Spinal cord (tissue), 10 donors: ENCODE data around the gene COL28A1. TPM values are rescaled to one million over a fixed set of nuclear protein-coding genes. Genes with fewer than 3 reads are reported as not detected.

Source experiments
- DNase-seq, 6 donors: peaks; one replicate each; pipeline versions ENCODE4 v3.0.0 to v3.0.0-alpha.2; 2013 to 2015; ENCODE audit warnings: low spot score in 6 of 6, low read depth in 4 of 6
- H3K27ac ChIP-seq: one replicate; pipeline ENCODE4 v1.5.1; 2013; ENCODE audit warnings: low read depth, low read length, control low read depth
- H3K27me3 ChIP-seq: one replicate; pipeline ENCODE4 v1.6.1; 2013; ENCODE audit warnings: low read length; ENCODE audit not compliant: control insufficient read depth, insufficient read depth
- H3K36me3 ChIP-seq: one replicate; pipeline ENCODE4 v1.6.1; 2013; ENCODE audit warnings: low read length; ENCODE audit not compliant: control insufficient read depth, insufficient read depth
- H3K4me1 ChIP-seq: one replicate; pipeline ENCODE4 v1.6.1; 2013; ENCODE audit warnings: low read length; ENCODE audit not compliant: control insufficient read depth, insufficient read depth
- H3K4me3 ChIP-seq: one replicate; pipeline ENCODE4 v1.5.1; 2013; ENCODE audit warnings: low read depth, low read length, control low read depth
- H3K9me3 ChIP-seq: one replicate; pipeline ENCODE4 v1.6.1; 2013; ENCODE audit warnings: low read length; ENCODE audit not compliant: control insufficient read depth, insufficient read depth
- WGBS: methylation state at CpG from one replicate; pipeline ENCODE4 v1.1.5; 2013; ENCODE audit warnings: missing lambda C conversion rate; ENCODE audit not compliant: insufficient coverage; 5-methylcytosine and 5-hydroxymethylcytosine counted together
- polyA plus RNA-seq, 2 donors: library from polyadenylated mRNA; unstranded; fragments of 120-200 nt; gene quantifications; one replicate each; pipeline ENCODE4 v1.2.1, GENCODE V29; 2013; ENCODE audit not compliant: insufficient read length in 2 of 2
- total RNA-seq, 2 donors: library from RNA; depleted of rRNA in 1 of 2; stranded (reverse); fragments of 120-200 nt in 1 of 2; fragments of >200 nt in 1 of 2; gene quantifications; one replicate each; pipeline versions ENCODE4 v1.2.3 to v1.2.4, GENCODE V29; 2013 to 2014
- donor health status: healthy.

Gene COL28A1
- total and polyA plus RNA-seq, 4 donors: 6.4 to 18.3 (median 7.4) TPM

- Histone ChIP-seq H3K36me3 (no peaks in the 10 kb centered on the region), H3K4me1 (no peaks in the 10 kb centered on the region), H3K27me3 (no peaks in the 10 kb centered on the region), H3K4me3 (no peak overlapping the region), H3K9me3 (no peaks in the 10 kb centered on the region), H3K27ac (no peak overlapping the region)
- no peak for DNase-seq
Measured at GRCh38 chr7:7347045-7347444, 188.6 kb downstream of the COL28A1 start.

- Histone ChIP-seq H3K4me1 (no peaks in the 10 kb centered on the region), H3K9me3 (no peaks in the 10 kb centered on the region), H3K27ac (no peak overlapping the region), H3K4me3 (no peak overlapping the region), H3K36me3 (no peaks in the 10 kb centered on the region), H3K27me3 (no peaks in the 10 kb centered on the region)
- DNase-seq: no peak
- WGBS: 80% methylated on average over 2 of the region's 3 CpGs
Measured at GRCh38 chr7:7344583-7344982, 191.1 kb downstream of the COL28A1 start.

GRCh38 chr7:7335909-7336308 is 199.8 kb downstream of the COL28A1 start:
- 50% methylated on average over 2 of the region's 3 CpGs for WGBS

GRCh38 chr7:7335215-7335614 is 200.5 kb downstream of the COL28A1 start:
- Histone ChIP-seq H3K27me3 (no peaks in the 10 kb centered on the region), H3K4me3 (no peak overlapping the region), H3K36me3 (no peaks in the 10 kb centered on the region), H3K4me1 (no peaks in the 10 kb centered on the region), H3K27ac (no peak overlapping the region), H3K9me3 (no peaks in the 10 kb centered on the region)
- 100% methylated on average over 2 of the region's 2 CpGs for WGBS
- DNase-seq: no peak

More at GRCh38 chr7:7335909-7336308, 199.8 kb downstream of the COL28A1 start:
- no peak overlapping the region for H3K4me3 ChIP-seq
- H3K27ac ChIP-seq: no peak overlapping the region
- no peaks in the 10 kb centered on the region for H3K36me3 ChIP-seq
- no peaks in the 10 kb centered on the region for H3K27me3 ChIP-seq
- no peaks in the 10 kb centered on the region for H3K9me3 ChIP-seq
- no peak for DNase-seq
- H3K4me1 ChIP-seq: no peaks in the 10 kb centered on the region

- no peaks in the 10 kb centered on the region for H3K27me3 ChIP-seq
- no peaks in the 10 kb centered on the region for H3K36me3 ChIP-seq
- H3K4me3 ChIP-seq: no peak overlapping the region
- no peak overlapping the region for H3K27ac ChIP-seq
- DNase-seq: no peak
- no CpG with 5 or more reads among the region's 3 CpGs for WGBS
- no peaks in the 10 kb centered on the region for H3K4me1 ChIP-seq
- H3K9me3 ChIP-seq: no peaks in the 10 kb centered on the region
Measured at GRCh38 chr7:7333610-7334009, 202.1 kb downstream of the COL28A1 start.

GRCh38 chr7:7331523-7331922 is 204.2 kb downstream of the COL28A1 start:
- Histone ChIP-seq H3K27me3 (no peaks in the 10 kb centered on the region), H3K4me3 (no peak overlapping the region), H3K9me3 (no peaks in the 10 kb centered on the region), H3K27ac (no peak overlapping the region), H3K36me3 (no peaks in the 10 kb centered on the region), H3K4me1 (no peaks in the 10 kb centered on the region)
- no peak for DNase-seq
- WGBS: 76% methylated on average over 3 of the region's 4 CpGs

DNA sequence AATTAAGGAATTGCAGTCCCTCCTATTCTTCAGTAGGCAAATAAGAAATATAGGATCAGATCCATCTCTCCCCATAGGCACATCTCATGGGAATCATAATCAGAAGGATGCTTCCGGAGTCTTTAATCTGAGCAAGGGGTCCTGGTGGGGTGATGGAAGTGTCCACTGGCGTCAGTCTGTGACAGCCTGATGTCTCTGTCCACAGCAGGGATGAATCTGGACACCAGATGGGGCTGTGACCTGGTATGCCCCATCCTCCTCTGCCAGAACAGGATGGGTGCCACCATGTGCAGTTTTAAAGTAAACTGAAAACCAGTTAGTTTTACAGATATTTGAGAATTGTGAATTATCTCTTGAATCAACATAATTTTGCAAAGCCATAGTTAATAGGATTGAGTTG is 204.7 kb downstream of the COL28A1 start:
- H3K4me1 ChIP-seq: no peaks in the 10 kb centered on the region
- H3K27me3 ChIP-seq: no peaks in the 10 kb centered on the region
- H3K36me3 ChIP-seq: no peaks in the 10 kb centered on the region
- WGBS: 56% methylated on average over 2 of the region's 2 CpGs
- no peaks in the 10 kb centered on the region for H3K9me3 ChIP-seq
- no peak for DNase-seq
- no peak overlapping the region for H3K4me3 ChIP-seq
- H3K27ac ChIP-seq: no peak overlapping the region

- Histone ChIP-seq H3K9me3 (no peaks in the 10 kb centered on the region), H3K4me1 (no peaks in the 10 kb centered on the region), H3K27ac (no peak overlapping the region), H3K27me3 (no peaks in the 10 kb centered on the region), H3K36me3 (no peaks in the 10 kb centered on the region), H3K4me3 (no peak overlapping the region)
- no CpG with 5 or more reads among the region's 1 CpG for WGBS
- peak in 3 of 6 donors; percentile 2 to 49 (median 5) for DNase-seq
Measured at GRCh38 chr7:7329326-7329725, 206.3 kb downstream of the COL28A1 start.

DNA sequence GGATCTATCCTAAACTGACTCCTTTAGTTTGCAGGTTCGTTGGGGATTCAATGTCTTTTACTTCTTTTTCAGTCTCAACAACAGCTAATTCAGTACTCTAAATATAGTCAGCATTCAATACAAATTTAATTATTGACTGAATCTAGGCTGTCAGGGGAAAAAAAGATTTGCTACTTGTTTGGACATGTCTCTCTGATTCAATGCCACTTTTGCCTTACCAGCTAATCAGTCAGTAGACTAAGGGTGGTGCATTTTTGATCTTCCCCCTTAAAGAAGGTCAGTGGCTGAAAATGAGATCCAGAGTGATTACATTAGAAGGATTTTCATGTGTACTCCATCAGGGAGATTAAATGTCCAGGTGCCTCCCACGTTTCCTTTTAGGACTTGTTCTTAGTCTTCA is 208.2 kb downstream of the COL28A1 start:
- Histone ChIP-seq H3K27me3 (no peaks in the 10 kb centered on the region), H3K27ac (no peak overlapping the region), H3K4me1 (no peaks in the 10 kb centered on the region), H3K9me3 (no peaks in the 10 kb centered on the region), H3K4me3 (no peak overlapping the region), H3K36me3 (no peaks in the 10 kb centered on the region)
- no peak for DNase-seq
- no CpG with 5 or more reads among the region's 2 CpGs for WGBS

GRCh38 chr7:7324698-7325097 is 211.0 kb downstream of the COL28A1 start:
- no peak overlapping the region for H3K4me3 ChIP-seq
- 100% methylated on average over 2 of the region's 3 CpGs for WGBS
- no peak for DNase-seq
- H3K9me3 ChIP-seq: no peaks in the 10 kb centered on the region
- no peaks in the 10 kb centered on the region for H3K4me1 ChIP-seq
- no peaks in the 10 kb centered on the region for H3K36me3 ChIP-seq
- H3K27me3 ChIP-seq: no peaks in the 10 kb centered on the region
- H3K27ac ChIP-seq: no peak overlapping the region
